HG03378 (cell line): ENCODE measurements around the gene EVA1B.

ENCODE experiments used
- ATAC-seq: cut with Tn5 transposase; IDR thresholded peaks from one replicate; pipeline ENCODE4 v1.9.1; 2021; ENCODE audit warnings: mild to moderate bottlenecking, moderate library complexity; ENCODE audit not compliant: unreplicated experiment

The EVA1B gene

DNA sequence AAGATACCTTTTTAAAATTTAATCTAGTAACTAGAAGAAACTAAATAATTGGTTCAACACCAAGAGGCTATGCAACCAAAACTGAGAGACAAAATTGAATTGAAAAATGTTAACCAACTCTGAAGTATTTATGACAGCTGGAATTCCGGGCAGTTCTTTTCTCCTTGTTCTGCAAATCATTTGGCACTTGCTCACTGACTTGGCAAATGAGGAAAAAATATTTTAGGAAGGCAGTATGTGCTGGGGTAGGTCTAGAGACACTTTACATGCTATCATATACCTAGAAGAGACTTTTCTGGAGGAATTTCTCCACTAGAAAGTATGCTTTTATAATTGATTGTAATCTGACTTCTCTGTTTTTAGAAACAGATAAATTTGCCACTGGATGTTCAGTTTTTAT is 39.4 kb downstream of the EVA1B start:
- no peak for ATAC-seq

DNA sequence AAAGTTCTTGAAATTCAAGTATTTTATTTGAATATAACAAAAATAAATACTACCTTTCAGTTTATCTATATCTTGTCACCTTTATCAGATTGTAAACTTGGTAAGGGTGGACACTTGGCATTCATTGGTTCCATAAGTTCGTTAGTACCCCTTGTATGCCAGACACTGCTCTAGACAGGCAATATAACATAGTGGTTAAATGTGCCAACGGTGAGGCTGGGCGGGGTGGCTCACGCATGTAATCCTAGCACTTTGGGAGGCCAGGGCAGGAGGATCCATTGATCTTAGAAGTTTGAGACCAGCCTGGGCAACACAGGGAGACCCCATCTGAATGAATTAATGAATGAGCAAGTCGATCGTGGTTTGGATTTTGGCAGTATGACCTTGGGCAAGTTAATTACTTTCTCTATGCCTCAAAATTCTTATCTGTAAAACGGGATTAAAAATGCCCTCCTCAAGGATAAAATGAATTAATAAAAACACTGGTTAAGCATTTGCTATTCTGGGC is 43.6 kb downstream of the EVA1B start:
- no peak for ATAC-seq

DNA sequence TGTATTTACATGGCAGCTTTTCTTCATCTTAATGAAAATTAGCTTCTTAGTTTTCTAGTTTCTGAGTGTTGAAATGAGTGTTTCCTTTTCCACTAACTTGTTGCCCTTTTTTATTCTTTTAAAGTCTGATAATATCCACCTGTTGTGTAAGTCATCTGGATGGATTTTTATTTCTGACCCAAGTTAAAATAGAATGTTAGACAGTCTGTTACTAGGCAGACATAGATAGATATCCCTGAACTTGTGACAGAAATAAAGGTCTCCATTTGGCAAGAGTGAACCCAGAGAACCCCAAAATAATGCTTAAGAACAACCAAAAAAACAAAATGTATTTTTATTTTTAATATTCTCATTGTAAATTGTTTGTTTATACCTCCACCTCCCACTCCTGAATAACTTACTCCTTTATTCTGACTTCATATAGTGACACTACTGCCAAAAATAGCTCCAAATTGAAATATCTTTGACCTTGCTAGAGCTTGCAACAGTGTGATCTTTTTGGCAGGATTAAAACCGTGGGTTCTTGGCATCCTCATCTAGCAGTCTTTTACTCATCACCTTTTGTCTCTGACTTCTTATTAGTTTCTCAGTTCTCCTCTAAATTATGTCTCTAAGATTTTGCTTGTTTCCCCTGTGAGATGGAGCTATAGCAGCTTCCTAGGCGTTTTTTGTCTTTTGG is 44.2 kb downstream of the EVA1B start:
- ATAC-seq, result no peak

DNA sequence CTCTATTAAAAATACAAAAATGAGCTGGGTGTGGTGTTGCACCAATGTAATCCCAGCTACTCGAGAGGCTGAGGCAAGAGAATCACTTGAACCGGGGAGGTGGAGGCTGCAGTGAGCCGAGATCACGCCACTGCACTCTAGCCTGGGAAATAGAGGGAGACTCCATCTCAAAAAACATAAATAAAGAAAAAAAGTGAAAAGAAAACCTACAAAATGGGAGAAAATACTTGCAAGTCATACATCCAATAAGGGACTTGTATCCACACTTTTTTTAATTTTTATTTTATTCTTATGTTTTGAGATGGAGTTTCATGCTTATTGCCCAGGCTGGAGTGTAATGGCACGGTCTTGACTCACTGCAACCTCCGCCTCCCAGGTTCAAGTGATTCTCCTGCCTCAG is 46.8 kb downstream of the EVA1B start:
- no peak for ATAC-seq

DNA sequence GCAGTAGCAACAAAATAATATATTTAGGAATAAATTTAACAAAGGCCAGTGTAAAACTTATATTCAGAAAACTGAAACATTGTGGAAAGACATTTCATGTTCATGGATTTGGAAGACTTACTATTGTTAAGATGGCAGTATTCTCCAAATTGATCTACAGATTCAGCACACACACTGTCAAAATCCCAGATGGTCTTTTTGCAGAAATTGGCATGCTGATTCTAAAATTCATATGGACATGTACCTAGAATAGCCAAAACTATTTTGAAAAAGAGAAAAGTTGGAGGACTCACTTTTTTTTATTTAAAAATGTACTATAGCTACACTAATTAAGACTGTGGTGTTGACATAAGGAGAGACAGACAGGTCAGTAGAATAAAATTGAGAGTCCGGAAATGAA is 49.2 kb downstream of the EVA1B start:
- ATAC-seq, result no peak

DNA sequence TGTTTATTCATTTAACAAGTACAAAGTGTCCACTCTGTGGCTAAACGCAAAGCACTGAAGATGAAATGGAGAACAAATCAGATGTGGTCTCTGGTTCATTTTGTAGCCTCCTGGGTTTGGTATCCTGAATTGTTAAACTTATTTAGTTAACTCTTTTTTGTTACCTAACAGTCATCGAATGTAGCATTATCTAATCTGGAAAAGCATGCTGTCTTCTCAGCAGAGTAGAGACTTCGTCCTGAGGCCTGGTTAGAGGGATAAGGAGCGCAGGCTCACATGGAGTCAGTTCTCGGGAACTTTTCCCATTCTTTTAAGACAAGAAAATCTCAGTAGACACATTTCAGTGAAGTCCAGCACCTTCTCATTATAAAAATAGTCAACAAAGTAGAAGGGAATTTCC is 50.4 kb downstream of the EVA1B start:
- no peak for ATAC-seq
